Upper lobe of left lung (tissue), 4 donors: ENCODE results near the gene PADI1.

Source experiments
- CTCF ChIP-seq, 6 experiments: fragments of 450-650 bp in 4 of 6; fragments of 200-600 bp in 2 of 6; sonication (generic) in 2 of 6; IDR thresholded peaks; one replicate each; pipeline ENCODE4 v1.5.1; 2016 to 2019; ENCODE audit warnings: antibody characterized with exemption in 6 of 6
- POLR2A ChIP-seq, 4 donors: fragments of 450-650 bp; IDR thresholded peaks; one replicate each; pipeline ENCODE4 v1.5.1; 2016 to 2017; ENCODE audit warnings: antibody characterized with exemption in 4 of 4, mild to moderate bottlenecking in 2 of 4
- POLR2AphosphoS5 ChIP-seq, 2 donors: sonication (generic); formaldehyde crosslinking; IDR thresholded peaks; one replicate each; pipeline ENCODE4 v1.5.1; 2017; ENCODE audit warnings: antibody characterized with exemption in 2 of 2

- TF ChIP-seq POLR2AphosphoS5 (IDR thresholded peaks at IDR 0.05) = no peak
- TF ChIP-seq CTCF (IDR thresholded peaks at IDR 0.05) = no peak
- TF ChIP-seq POLR2A (IDR thresholded peaks at IDR 0.05) = no peak
Observed at GRCh38 chr1:17258116-17258757, 53.3 kb downstream of the PADI1 start.
